ENCODE data around the gene PARVA.

DNA sequence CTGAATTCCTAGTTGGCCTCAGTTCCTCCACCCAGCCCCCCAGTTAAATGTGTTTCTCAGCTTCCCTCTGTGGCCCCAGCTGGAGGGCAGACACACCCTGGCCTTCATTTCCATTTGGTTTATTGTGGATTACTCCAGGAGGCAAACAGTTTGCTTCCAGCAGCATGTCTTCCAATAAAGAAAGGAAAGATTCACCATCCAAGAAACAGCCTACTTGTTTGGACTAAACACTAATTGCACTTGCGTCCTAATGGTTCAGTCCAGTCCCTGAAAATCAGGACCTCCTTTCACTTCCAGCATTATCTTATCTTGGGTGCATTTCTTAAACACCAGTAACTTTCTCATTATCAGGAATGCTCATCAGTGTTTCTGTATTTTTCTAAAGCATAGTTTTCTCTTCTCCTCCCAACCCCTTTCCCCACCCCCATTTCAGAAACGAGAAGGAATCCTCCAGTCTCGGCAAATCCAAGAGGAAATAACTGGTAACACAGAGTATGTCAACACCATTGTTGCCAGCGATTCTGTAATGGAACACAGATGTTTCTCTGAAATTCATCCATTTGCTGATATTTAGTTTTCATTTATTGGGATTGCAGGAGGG is 130.9 kb downstream of the PARVA start:
- TF ChIP-seq, protein P1, sequence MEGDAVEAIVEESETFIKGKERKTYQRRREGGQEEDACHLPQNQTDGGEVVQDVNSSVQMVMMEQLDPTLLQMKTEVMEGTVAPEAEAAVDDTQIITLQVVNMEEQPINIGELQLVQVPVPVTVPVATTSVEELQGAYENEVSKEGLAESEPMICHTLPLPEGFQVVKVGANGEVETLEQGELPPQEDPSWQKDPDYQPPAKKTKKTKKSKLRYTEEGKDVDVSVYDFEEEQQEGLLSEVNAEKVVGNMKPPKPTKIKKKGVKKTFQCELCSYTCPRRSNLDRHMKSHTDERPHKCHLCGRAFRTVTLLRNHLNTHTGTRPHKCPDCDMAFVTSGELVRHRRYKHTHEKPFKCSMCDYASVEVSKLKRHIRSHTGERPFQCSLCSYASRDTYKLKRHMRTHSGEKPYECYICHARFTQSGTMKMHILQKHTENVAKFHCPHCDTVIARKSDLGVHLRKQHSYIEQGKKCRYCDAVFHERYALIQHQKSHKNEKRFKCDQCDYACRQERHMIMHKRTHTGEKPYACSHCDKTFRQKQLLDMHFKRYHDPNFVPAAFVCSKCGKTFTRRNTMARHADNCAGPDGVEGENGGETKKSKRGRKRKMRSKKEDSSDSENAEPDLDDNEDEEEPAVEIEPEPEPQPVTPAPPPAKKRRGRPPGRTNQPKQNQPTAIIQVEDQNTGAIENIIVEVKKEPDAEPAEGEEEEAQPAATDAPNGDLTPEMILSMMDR (conservative IDR thresholded peaks at IDR 0.05): no peak
- TF ChIP-seq EZH2 (IDR thresholded peaks at IDR 0.05; ENCODE audit: low read depth): no peak
